Stimulated activated CD4-positive, alpha-beta T cell treated with anti-CD3 and anti-CD28 coated beads, Interleukin-4, amount 100 ng/mL, for 4 hours (primary cell): ENCODE data around the gene USP3.
"Not testable (repeated sequence)": the region's sequence is repeated elsewhere in the genome, so short reads cannot be mapped to it uniquely, and the experiment has no call there.

ENCODE experiments used
- DNase-seq, 2 experiments: peaks; one replicate each; pipeline ENCODE4 v3.0.0-alpha.2; 2020

Gene USP3

GRCh38 chr15:63617147-63617546 lies 112.8 kb downstream of the USP3 start:
- not testable (repeated sequence) for DNase-seq

GRCh38 chr15:63617627-63618026 lies 113.2 kb downstream of the USP3 start:
- not testable (repeated sequence) for DNase-seq

DNA sequence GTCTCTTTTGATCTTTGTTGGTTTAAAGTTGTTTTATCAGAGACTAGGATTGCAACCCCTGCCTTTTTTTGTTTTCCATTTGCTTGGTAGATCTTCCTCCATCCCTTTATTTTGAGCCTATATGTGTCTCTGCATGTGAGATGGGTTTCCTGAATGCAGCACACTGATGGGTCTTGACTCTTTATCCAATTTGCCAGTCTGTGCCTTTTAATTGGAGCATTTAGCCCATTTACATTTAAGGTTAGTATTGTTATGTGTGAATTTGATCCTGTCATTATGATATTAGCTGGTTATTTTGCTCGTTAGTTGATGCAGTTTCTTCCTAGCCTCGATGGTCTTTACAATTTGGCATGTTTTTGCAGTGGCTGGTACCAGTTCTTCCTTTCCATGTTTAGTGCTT lies 116.4 kb downstream of the USP3 start:
- not testable (repeated sequence) for DNase-seq

GRCh38 chr15:63623232-63623969 lies 119.0 kb downstream of the USP3 start:
- DNase-seq: no peak

- DNase-seq: no peak
Measured at GRCh38 chr15:63626955-63627354, 122.6 kb downstream of the USP3 start.

DNA sequence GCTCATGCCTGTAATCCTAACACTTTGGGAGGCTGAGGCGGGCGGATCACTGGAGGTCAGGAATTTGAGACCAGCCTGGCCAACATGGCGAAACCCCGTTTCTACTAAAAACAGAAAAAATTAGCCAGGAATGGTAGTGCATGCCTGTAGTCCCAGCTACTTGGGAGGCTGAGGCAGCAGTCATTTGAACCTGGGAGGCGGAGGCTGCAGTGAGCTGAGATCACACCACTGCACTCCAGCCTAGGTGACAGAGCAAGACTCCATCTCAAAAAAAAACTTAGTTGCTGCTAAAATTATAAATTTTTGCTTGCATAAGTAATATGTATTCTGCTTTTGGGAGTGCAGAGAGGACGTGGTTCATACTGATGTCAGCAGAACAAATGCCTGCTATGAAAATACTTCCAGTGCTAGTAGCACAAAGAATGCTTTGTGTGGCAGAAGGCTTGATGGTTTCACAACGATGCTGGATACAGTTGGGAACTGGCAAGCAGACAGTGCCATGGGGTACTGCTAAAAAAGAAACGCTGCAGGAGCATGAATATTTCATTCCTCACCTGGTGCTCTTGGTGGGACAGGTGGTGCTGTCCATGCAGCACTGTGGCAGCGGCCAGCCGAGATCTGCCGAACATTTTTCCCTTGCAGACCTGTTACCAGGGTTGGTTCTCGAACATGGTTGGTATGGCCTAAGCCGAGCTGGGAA lies 123.9 kb downstream of the USP3 start:
- no peak for DNase-seq

GRCh38 chr15:63630036-63630751 lies 125.8 kb downstream of the USP3 start:
- DNase-seq: no peak

DNA sequence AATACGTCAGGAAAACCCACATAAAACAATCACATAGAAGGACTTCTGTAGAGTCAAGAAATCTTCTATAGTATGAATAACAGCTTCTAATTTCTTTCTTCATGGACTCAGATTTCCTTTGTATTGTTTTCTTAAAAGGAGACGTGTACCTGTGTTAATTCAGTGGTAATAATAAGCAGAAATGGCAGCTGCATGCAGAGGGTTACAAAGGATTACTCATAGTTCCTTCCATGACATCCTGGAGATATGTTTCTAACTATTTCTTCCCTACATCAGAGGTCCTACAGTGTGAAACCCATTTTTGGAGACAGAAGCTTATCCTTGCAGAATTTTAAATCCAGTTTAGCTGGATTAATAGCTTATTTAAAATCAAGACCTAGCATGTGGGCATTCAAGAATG lies 128.9 kb downstream of the USP3 start:
- DNase-seq: no peak

- DNase-seq: no peak
Measured at GRCh38 chr15:63634154-63634553, 129.8 kb downstream of the USP3 start.

GRCh38 chr15:63636518-63637061 lies 132.2 kb downstream of the USP3 start:
- DNase-seq: no peak

- no peak for DNase-seq
Measured at GRCh38 chr15:63638839-63639238, 134.4 kb downstream of the USP3 start.

DNA sequence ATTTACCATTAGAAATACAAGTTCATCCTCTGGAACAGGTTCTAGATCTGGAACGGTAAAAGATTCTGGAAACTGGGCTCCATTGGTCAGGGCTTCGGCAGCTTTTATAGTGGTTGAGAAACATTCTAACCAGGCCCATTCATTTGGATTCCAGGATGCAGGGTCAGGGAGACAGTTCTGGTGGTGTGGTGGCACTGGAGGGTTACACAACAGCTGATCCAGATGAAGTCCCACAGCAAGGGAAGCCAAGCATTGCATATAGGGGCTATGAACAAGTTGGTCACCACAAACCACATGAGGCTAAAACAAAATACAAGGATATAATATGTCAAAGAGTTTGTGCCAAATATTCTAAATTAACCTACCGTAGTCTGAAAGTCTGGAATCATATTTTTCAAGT lies 135.8 kb downstream of the USP3 start:
- no peak for DNase-seq
